Gastrocnemius medialis (tissue), 4 donors: ENCODE results near the gene MARCHF10.

ENCODE experiments used
- CTCF ChIP-seq, 5 experiments: fragments of 450-650 bp in 3 of 5; fragments of 200-600 bp in 2 of 5; sonication (generic) in 2 of 5; IDR thresholded peaks in 4 of 5; conservative IDR thresholded peaks in 1 of 5; 1 replicate in 4 of 5; 2 replicates in 1 of 5; pipeline ENCODE4 v1.5.1; 2016 to 2019; ENCODE audit warnings: antibody characterized with exemption in 5 of 5, mild to moderate bottlenecking in 3 of 5, moderate library complexity in 3 of 5
- POLR2A ChIP-seq, 2 donors: fragments of 450-650 bp; IDR thresholded peaks; one replicate each; pipeline ENCODE4 v1.6.1; 2017; ENCODE audit warnings: antibody characterized with exemption in 2 of 2, mild to moderate bottlenecking in 2 of 2, moderate library complexity in 2 of 2

GRCh38 chr17:62690168-62690897 lies 117.8 kb downstream of the MARCHF10 start:
- TF ChIP-seq POLR2A (IDR thresholded peaks at IDR 0.05) (no peak), CTCF (IDR thresholded peaks at IDR 0.05 in 4 of 5, conservative IDR thresholded peaks at IDR 0.05 in 1 of 5) (no peak)
